Measurements from ENCODE around the gene ROCK2.

ROCK2 gene

DNA sequence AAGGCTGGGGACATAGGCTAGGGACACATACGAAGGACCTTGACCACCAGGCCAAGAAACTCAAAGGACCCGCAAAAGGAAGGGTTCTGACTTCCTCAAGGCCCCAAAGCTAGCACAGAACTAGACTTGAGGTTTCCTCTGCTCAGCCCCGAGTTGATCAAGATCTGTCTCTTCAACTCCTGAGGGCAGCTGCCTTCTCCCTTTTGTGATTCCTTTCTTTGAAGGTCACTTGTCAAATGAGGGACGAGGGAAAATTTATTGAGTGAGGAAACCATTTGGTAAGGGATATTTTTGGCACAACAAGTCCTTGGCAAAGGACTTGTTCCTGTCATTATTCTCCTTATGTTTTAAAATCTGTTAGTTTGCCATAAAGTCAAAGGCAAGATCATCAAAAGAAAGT, 12.3 kb upstream of the ROCK2 start:
- TF ChIP-seq, protein P1, sequence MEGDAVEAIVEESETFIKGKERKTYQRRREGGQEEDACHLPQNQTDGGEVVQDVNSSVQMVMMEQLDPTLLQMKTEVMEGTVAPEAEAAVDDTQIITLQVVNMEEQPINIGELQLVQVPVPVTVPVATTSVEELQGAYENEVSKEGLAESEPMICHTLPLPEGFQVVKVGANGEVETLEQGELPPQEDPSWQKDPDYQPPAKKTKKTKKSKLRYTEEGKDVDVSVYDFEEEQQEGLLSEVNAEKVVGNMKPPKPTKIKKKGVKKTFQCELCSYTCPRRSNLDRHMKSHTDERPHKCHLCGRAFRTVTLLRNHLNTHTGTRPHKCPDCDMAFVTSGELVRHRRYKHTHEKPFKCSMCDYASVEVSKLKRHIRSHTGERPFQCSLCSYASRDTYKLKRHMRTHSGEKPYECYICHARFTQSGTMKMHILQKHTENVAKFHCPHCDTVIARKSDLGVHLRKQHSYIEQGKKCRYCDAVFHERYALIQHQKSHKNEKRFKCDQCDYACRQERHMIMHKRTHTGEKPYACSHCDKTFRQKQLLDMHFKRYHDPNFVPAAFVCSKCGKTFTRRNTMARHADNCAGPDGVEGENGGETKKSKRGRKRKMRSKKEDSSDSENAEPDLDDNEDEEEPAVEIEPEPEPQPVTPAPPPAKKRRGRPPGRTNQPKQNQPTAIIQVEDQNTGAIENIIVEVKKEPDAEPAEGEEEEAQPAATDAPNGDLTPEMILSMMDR (IDR thresholded peaks at IDR 0.05; ENCODE audit: extremely low read depth, missing control alignments), result no peak

DNA sequence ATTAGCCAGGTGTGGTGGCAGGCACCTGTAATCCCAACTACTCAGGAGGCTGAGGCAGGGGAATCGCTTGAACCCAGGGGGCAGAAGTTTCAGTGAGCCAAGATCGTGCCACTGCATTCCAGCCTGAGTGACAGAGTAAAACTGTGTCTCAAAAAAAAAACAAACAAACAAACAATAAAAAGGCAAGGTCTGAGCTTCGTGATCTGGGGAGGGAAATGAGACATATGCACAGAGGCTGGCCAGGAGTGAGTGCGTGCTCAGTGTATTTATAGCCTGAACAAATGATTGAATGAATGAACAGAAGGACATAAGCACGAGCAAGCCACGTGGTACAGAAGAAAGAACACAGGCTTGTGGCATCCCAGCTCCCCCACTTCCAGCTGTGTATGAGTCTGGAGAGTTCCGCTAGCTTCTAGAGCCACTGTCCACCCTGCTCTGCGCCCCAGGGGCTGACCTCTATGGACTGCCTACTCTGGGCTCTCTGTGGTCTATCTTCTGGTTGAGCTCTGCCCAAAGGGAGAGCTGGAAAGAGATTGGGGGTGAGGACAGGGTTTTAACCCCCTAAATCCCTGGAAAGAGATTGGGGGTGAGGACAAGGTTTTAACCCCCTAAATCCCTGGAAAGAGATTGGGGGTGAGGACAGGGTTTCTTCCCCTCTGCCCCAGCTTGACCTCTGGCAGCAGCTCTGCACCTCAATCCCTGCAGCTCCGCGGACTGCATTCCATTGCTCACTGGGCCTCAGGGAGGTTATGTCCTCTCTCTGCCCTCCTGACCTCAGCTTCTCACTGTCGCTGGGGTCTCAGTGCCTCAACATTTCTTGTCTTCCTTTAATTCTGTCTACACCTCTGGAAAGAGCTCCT, 11.0 kb upstream of the ROCK2 start:
- TF ChIP-seq, protein P1 (IDR thresholded peaks at IDR 0.05; ENCODE audit: extremely low read depth, missing control alignments), result no peak

More for the DNA sequence above, 12.3 kb upstream of the ROCK2 start:
- DNase-seq (ENCODE audit: low spot score), result no peak

DNA sequence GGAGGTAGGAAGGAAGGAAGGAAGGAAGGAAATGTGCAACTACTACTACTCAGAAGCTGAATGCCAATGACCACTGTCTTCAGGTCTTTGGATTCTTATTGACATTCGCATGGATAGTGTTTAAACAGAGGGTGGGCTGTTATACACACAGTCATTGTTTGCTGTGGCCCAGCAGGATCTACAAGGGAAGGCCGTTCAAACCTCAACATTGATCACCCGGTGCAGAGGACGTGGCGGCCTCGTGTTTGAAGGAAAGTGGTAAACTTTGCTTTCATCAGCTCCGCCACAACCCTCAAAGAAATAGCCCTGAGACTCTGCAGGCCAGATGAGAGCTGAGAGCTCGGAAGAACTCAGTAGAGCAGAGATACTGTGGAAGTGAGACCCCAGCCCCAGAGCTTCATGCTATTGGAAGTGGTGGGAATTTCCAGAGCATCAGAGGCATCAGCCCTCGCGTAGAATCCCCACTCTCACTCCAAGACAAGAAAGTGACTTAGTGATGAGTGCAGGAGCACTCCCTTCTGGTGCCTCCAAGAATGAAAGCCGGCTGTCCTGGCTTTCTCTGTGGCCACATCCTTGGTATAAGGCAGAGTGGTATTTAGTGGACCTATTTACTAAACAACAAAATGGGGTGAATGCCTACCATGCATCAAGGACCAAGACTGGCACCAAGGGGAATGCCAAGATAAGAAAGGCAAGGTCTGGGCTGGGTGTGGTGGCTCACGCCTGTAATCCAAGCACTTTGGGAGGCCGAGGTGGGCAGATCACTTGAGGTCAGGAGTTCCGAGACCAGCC, 10.1 kb upstream of the ROCK2 start:
- DNase-seq (ENCODE audit: low spot score), result no peak
- TF ChIP-seq, protein P1 (IDR thresholded peaks at IDR 0.05; ENCODE audit: extremely low read depth, missing control alignments), result no peak

More for the DNA sequence above, 11.0 kb upstream of the ROCK2 start:
- DNase-seq (ENCODE audit: low spot score), result no peak

GRCh38 chr2:11352781-11353537, 8.5 kb upstream of the ROCK2 start:
- TF ChIP-seq, protein P1 (IDR thresholded peaks at IDR 0.05; ENCODE audit: extremely low read depth, missing control alignments), result no peak
- no peak for DNase-seq (ENCODE audit: low spot score)

- no peak for DNase-seq (ENCODE audit: low spot score)
- TF ChIP-seq, protein P1 (IDR thresholded peaks at IDR 0.05; ENCODE audit: extremely low read depth, missing control alignments), result no peak
These were observed 3.8 kb upstream of the ROCK2 start for GRCh38 chr2:11348209-11348749.

DNA sequence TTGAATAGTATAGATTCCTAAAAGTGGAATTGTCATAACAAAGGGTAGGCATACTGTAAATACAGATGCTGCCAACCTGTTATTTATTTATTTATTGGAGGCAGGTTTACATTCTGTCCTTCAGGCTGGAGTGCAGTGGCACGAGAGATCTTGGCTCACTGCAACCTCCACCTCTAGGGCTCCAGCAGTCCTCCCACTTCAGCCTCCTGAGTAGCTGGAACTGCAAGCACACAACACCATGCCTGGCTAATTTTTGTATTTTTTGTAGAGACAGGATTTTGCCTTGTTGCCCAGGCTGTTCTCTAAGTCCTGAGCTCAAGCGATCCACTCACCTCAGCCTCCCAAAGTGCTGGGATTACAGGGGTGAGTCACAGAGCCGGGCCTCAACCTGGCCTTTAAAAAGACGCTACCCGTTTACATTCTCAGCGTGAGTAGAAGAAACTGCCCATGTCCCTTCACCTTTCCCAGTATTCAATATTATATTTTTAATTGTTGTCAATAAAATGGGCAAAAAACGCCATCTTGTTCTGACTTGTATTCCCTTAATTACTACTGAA, 3.0 kb upstream of the ROCK2 start:
- no peak for DNase-seq (ENCODE audit: low spot score)
- TF ChIP-seq, protein P1 (IDR thresholded peaks at IDR 0.05; ENCODE audit: extremely low read depth, missing control alignments), result no peak

Data from GM20000 (cell line).